ENCODE results near the gene LGR4. TPM values are rescaled to one million over a fixed set of nuclear protein-coding genes. Genes with fewer than 3 reads are reported as not detected.

LGR4 gene
- total and polyA plus RNA-seq, 2 of the 4 experiments (the other 2 are of a cell fraction) = 2.9 to 6.8 TPM

DNA sequence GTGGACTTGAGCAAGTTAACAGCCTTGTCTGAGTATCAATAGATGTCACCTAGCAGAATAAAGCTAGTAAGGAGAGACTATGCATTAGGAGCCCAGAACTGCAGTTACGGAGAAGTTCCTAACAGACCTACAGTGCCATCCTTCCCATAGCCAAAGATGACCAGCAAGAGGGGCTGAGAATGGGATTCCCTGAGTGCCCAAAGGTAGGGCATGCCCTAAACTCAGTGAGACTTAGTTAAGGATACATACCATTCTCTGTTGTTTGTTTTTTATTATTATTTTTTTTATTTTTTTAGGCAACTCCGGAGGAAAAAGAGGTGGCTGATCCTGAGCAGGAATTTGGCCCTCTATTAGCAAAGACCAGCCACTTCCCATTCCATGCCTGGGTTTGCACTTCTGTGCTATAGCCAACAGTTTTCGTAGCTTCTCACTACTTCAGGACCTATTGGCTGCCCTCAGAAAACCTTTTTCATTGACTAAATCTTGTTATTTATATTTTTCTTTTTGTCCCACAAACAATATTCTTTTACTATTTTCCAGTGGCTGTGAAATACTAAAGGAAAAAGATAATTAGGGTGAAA, 76.2 kb downstream of the LGR4 start (continued):
- no peak for TF ChIP-seq RFX5 (IDR thresholded peaks at IDR 0.05; ENCODE audit: low read depth, low read length)
- TF ChIP-seq FOS (IDR thresholded peaks at IDR 0.05; ENCODE audit: low read depth, low read length) = no peak
- no peak for TF ChIP-seq RAD21 (IDR thresholded peaks at IDR 0.05; ENCODE audit: low read length)
- no peak for TF ChIP-seq CEBPB (IDR thresholded peaks at IDR 0.05; ENCODE audit: low read depth, low read length)
- TF ChIP-seq, protein P1, sequence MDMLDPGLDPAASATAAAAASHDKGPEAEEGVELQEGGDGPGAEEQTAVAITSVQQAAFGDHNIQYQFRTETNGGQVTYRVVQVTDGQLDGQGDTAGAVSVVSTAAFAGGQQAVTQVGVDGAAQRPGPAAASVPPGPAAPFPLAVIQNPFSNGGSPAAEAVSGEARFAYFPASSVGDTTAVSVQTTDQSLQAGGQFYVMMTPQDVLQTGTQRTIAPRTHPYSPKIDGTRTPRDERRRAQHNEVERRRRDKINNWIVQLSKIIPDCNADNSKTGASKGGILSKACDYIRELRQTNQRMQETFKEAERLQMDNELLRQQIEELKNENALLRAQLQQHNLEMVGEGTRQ (IDR thresholded peaks at IDR 0.05; ENCODE audit: low read depth, low read length) = no peak

Measured in IMR-90 (cell line).